GM21381 (cell line): ENCODE measurements around the gene RNF41.

Source experiments
- ATAC-seq: cut with Tn5 transposase; IDR thresholded peaks from one replicate; pipeline ENCODE4 v1.9.1; 2021; ENCODE audit warnings: mild to moderate bottlenecking, moderate library complexity; ENCODE audit not compliant: unreplicated experiment

RNF41 gene

DNA sequence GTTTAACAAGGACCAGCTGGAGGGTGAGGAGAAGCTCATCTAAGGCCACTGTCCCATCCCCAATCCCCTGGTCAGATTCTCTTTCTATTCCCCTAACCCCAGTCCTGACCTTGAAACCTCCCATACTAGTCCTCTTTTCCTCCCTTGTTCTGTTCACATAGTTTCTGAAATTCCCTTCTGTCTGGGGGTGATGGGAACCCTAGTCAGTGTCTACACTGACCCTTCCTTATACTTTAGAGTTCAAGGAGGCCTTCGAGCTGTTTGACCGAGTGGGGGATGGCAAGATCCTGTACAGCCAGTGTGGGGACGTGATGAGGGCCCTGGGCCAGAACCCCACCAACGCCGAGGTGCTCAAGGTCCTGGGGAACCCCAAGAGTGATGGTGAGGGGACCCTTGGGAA is 66.9 kb downstream of the RNF41 start:
- ATAC-seq: no peak

DNA sequence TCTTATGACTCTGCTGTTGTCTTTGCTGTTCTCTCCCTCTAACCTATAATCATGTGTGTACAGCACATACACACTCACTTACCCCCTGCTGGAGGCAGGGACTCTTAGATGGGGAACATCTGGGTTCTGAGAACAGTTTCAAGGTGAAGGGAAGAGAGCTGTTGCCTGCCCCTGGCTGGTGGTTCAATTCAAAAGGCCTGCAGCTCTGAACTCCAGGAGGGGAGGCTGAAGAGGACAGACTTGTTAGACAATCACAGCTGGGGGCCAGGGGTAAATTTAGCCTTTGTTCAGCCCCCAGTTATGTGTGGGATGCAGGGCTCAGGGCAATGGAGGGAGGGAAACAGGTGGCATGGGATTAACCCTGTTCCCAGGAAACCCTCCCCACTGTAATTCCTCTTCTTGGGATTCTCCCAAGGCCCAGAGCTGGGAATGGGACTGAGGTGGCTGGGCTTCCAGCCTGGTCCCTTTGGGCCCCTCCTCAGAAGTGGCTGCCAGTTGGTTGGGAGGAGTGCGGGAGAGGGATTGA is 67.4 kb downstream of the RNF41 start:
- no peak for ATAC-seq

GRCh38 chr12:56153678-56154065 is 68.0 kb downstream of the RNF41 start:
- ATAC-seq: no peak

GRCh38 chr12:56152756-56153677 is 68.7 kb downstream of the RNF41 start:
- ATAC-seq: no peak
